ENCODE data around the gene CDH23.

CDH23 gene

GRCh38 chr10:71513936-71514335 lies 117.2 kb downstream of the CDH23 start:
- Histone ChIP-seq H3K27ac (ENCODE audit: low read depth, low read length) (no peak overlapping the region), H3K4me1 (ENCODE audit: control insufficient read depth in 5 of 5, insufficient read depth in 5 of 5, low read length in 5 of 5) (no peaks in the 10 kb centered on the region), H3K9ac (ENCODE audit: low read length in 5 of 5) (no peak overlapping the region), H3K4me3 (ENCODE audit: low read depth in 1 of 5, low read length in 5 of 5) (no peak overlapping the region), H3K36me3 (ENCODE audit: control insufficient read depth in 5 of 5, insufficient read depth in 5 of 5, low read length in 5 of 5) (peaks cover 0 to 6% (median 0%) of the 10 kb centered on the region in 5 donors), H3K27me3 (ENCODE audit: control insufficient read depth in 5 of 5, insufficient read depth in 4 of 5, low read length in 5 of 5) (no peaks in the 10 kb centered on the region), H3K9me3 (ENCODE audit: control insufficient read depth in 5 of 5, low read length in 5 of 5) (no peaks in the 10 kb centered on the region)

- Histone ChIP-seq H3K9me3 (ENCODE audit: control insufficient read depth in 5 of 5, low read length in 5 of 5) (no peaks in the 10 kb centered on the region), H3K27ac (ENCODE audit: low read depth, low read length) (no peak overlapping the region), H3K36me3 (ENCODE audit: control insufficient read depth in 5 of 5, insufficient read depth in 5 of 5, low read length in 5 of 5) (peaks cover 0 to 5% (median 0%) of the 10 kb centered on the region in 5 donors), H3K4me1 (ENCODE audit: control insufficient read depth in 5 of 5, insufficient read depth in 5 of 5, low read length in 5 of 5) (no peaks in the 10 kb centered on the region), H3K4me3 (ENCODE audit: low read depth in 1 of 5, low read length in 5 of 5) (no peak overlapping the region), H3K9ac (ENCODE audit: low read length in 5 of 5) (no peak overlapping the region), H3K27me3 (ENCODE audit: control insufficient read depth in 5 of 5, insufficient read depth in 4 of 5, low read length in 5 of 5) (peaks cover 0 to 5% (median 0%) of the 10 kb centered on the region in 5 donors)
These were observed 118.9 kb downstream of the CDH23 start for GRCh38 chr10:71515531-71516172.

GRCh38 chr10:71516890-71517289 lies 120.2 kb downstream of the CDH23 start:
- H3K9me3 ChIP-seq (ENCODE audit: control insufficient read depth in 5 of 5, low read length in 5 of 5), result no peaks in the 10 kb centered on the region
- no peaks in the 10 kb centered on the region for H3K4me1 ChIP-seq (ENCODE audit: control insufficient read depth in 5 of 5, insufficient read depth in 5 of 5, low read length in 5 of 5)
- no peak overlapping the region for H3K9ac ChIP-seq (ENCODE audit: low read length in 5 of 5)
- no peak overlapping the region for H3K27ac ChIP-seq (ENCODE audit: low read depth, low read length)
- H3K36me3 ChIP-seq (ENCODE audit: control insufficient read depth in 5 of 5, insufficient read depth in 5 of 5, low read length in 5 of 5), result peaks cover 0 to 4% (median 0%) of the 10 kb centered on the region in 5 donors
- H3K27me3 ChIP-seq (ENCODE audit: control insufficient read depth in 5 of 5, insufficient read depth in 4 of 5, low read length in 5 of 5), result peaks cover 0 to 5% (median 0%) of the 10 kb centered on the region in 5 donors
- H3K4me3 ChIP-seq (ENCODE audit: low read depth in 1 of 5, low read length in 5 of 5), result no peak overlapping the region

- peaks cover 0 to 4% (median 0%) of the 10 kb centered on the region in 5 donors for H3K36me3 ChIP-seq (ENCODE audit: control insufficient read depth in 5 of 5, insufficient read depth in 5 of 5, low read length in 5 of 5)
- H3K27ac ChIP-seq (ENCODE audit: low read depth, low read length), result no peak overlapping the region
These were observed 120.8 kb downstream of the CDH23 start for GRCh38 chr10:71517298-71518169.

GRCh38 chr10:71520042-71520441 lies 123.3 kb downstream of the CDH23 start:
- H3K4me1 ChIP-seq (ENCODE audit: control insufficient read depth in 5 of 5, insufficient read depth in 5 of 5, low read length in 5 of 5), result no peaks in the 10 kb centered on the region
- no peak overlapping the region for H3K9ac ChIP-seq (ENCODE audit: low read length in 5 of 5)
- H3K27me3 ChIP-seq (ENCODE audit: control insufficient read depth in 5 of 5, insufficient read depth in 4 of 5, low read length in 5 of 5), result peaks cover 0 to 5% (median 0%) of the 10 kb centered on the region in 5 donors
- no peak overlapping the region for H3K27ac ChIP-seq (ENCODE audit: low read depth, low read length)
- peaks cover 0 to 4% (median 0%) of the 10 kb centered on the region in 5 donors for H3K36me3 ChIP-seq (ENCODE audit: control insufficient read depth in 5 of 5, insufficient read depth in 5 of 5, low read length in 5 of 5)
- no peaks in the 10 kb centered on the region for H3K9me3 ChIP-seq (ENCODE audit: control insufficient read depth in 5 of 5, low read length in 5 of 5)
- H3K4me3 ChIP-seq (ENCODE audit: low read depth in 1 of 5, low read length in 5 of 5), result no peak overlapping the region

More at GRCh38 chr10:71517298-71518169, 120.8 kb downstream of the CDH23 start:
- no peaks in the 10 kb centered on the region for H3K9me3 ChIP-seq (ENCODE audit: control insufficient read depth in 5 of 5, low read length in 5 of 5)
- no peak overlapping the region for H3K4me3 ChIP-seq (ENCODE audit: low read depth in 1 of 5, low read length in 5 of 5)
- H3K4me1 ChIP-seq (ENCODE audit: control insufficient read depth in 5 of 5, insufficient read depth in 5 of 5, low read length in 5 of 5), result no peaks in the 10 kb centered on the region
- H3K9ac ChIP-seq (ENCODE audit: low read length in 5 of 5), result no peak overlapping the region
- peaks cover 0 to 5% (median 0%) of the 10 kb centered on the region in 5 donors for H3K27me3 ChIP-seq (ENCODE audit: control insufficient read depth in 5 of 5, insufficient read depth in 4 of 5, low read length in 5 of 5)

- peaks cover 0 to 5% (median 0%) of the 10 kb centered on the region in 5 donors for H3K27me3 ChIP-seq (ENCODE audit: control insufficient read depth in 5 of 5, insufficient read depth in 4 of 5, low read length in 5 of 5)
- H3K4me3 ChIP-seq (ENCODE audit: low read depth in 1 of 5, low read length in 5 of 5), result no peak overlapping the region
- no peaks in the 10 kb centered on the region for H3K4me1 ChIP-seq (ENCODE audit: control insufficient read depth in 5 of 5, insufficient read depth in 5 of 5, low read length in 5 of 5)
- no peaks in the 10 kb centered on the region for H3K9me3 ChIP-seq (ENCODE audit: control insufficient read depth in 5 of 5, low read length in 5 of 5)
- no peak overlapping the region for H3K27ac ChIP-seq (ENCODE audit: low read depth, low read length)
- no peak overlapping the region for H3K9ac ChIP-seq (ENCODE audit: low read length in 5 of 5)
- H3K36me3 ChIP-seq (ENCODE audit: control insufficient read depth in 5 of 5, insufficient read depth in 5 of 5, low read length in 5 of 5), result peaks cover 0 to 4% (median 0%) of the 10 kb centered on the region in 5 donors
These were observed 125.1 kb downstream of the CDH23 start for GRCh38 chr10:71521504-71522441.

- peaks cover 0 to 3% (median 0%) of the 10 kb centered on the region in 5 donors for H3K36me3 ChIP-seq (ENCODE audit: control insufficient read depth in 5 of 5, insufficient read depth in 5 of 5, low read length in 5 of 5)
- H3K9me3 ChIP-seq (ENCODE audit: control insufficient read depth in 5 of 5, low read length in 5 of 5), result no peaks in the 10 kb centered on the region
- no peak overlapping the region for H3K27ac ChIP-seq (ENCODE audit: low read depth, low read length)
- no peak overlapping the region for H3K4me3 ChIP-seq (ENCODE audit: low read depth in 1 of 5, low read length in 5 of 5)
- no peak overlapping the region for H3K9ac ChIP-seq (ENCODE audit: low read length in 5 of 5)
- no peaks in the 10 kb centered on the region for H3K4me1 ChIP-seq (ENCODE audit: control insufficient read depth in 5 of 5, insufficient read depth in 5 of 5, low read length in 5 of 5)
- H3K27me3 ChIP-seq (ENCODE audit: control insufficient read depth in 5 of 5, insufficient read depth in 4 of 5, low read length in 5 of 5), result peaks cover 0 to 5% (median 0%) of the 10 kb centered on the region in 5 donors
These were observed 125.9 kb downstream of the CDH23 start for GRCh38 chr10:71522442-71523144.

GRCh38 chr10:71523756-71524155 lies 127.0 kb downstream of the CDH23 start:
- peaks cover 0 to 4% (median 0%) of the 10 kb centered on the region in 5 donors for H3K4me1 ChIP-seq (ENCODE audit: control insufficient read depth in 5 of 5, insufficient read depth in 5 of 5, low read length in 5 of 5)

GRCh38 chr10:71525092-71525491 lies 128.4 kb downstream of the CDH23 start:
- H3K4me3 ChIP-seq (ENCODE audit: low read depth in 1 of 5, low read length in 5 of 5), result no peak overlapping the region
- no peaks in the 10 kb centered on the region for H3K36me3 ChIP-seq (ENCODE audit: control insufficient read depth in 5 of 5, insufficient read depth in 5 of 5, low read length in 5 of 5)
- no peak overlapping the region for H3K27ac ChIP-seq (ENCODE audit: low read depth, low read length)
- no peak overlapping the region for H3K9ac ChIP-seq (ENCODE audit: low read length in 5 of 5)
- H3K27me3 ChIP-seq (ENCODE audit: control insufficient read depth in 5 of 5, insufficient read depth in 4 of 5, low read length in 5 of 5), result peaks cover 0 to 4% (median 0%) of the 10 kb centered on the region in 5 donors
- H3K4me1 ChIP-seq (ENCODE audit: control insufficient read depth in 5 of 5, insufficient read depth in 5 of 5, low read length in 5 of 5), result peaks cover 0 to 8% (median 0%) of the 10 kb centered on the region in 5 donors
- H3K9me3 ChIP-seq (ENCODE audit: control insufficient read depth in 5 of 5, low read length in 5 of 5), result no peaks in the 10 kb centered on the region

More at GRCh38 chr10:71523756-71524155, 127.0 kb downstream of the CDH23 start:
- no peak overlapping the region for H3K27ac ChIP-seq (ENCODE audit: low read depth, low read length)
- no peak overlapping the region for H3K9ac ChIP-seq (ENCODE audit: low read length in 5 of 5)
- peaks cover 0 to 5% (median 0%) of the 10 kb centered on the region in 5 donors for H3K27me3 ChIP-seq (ENCODE audit: control insufficient read depth in 5 of 5, insufficient read depth in 4 of 5, low read length in 5 of 5)
- no peaks in the 10 kb centered on the region for H3K36me3 ChIP-seq (ENCODE audit: control insufficient read depth in 5 of 5, insufficient read depth in 5 of 5, low read length in 5 of 5)
- H3K9me3 ChIP-seq (ENCODE audit: control insufficient read depth in 5 of 5, low read length in 5 of 5), result no peaks in the 10 kb centered on the region
- no peak overlapping the region for H3K4me3 ChIP-seq (ENCODE audit: low read depth in 1 of 5, low read length in 5 of 5)

Measured in subcutaneous abdominal adipose tissue (tissue), 5 donors.